Measurements from ENCODE around the gene H3-3A. TPM values are rescaled to one million over a fixed set of nuclear protein-coding genes. Genes with fewer than 3 reads are reported as not detected.

Gene H3-3A
- polyA plus RNA-seq, 1 of the 3 experiments (the other 2 are of a cell fraction), result 315 TPM

- no peak for TF ChIP-seq CTCF (IDR thresholded peaks at IDR 0.05)
- TF ChIP-seq JUND (IDR thresholded peaks at IDR 0.05), result no peak
- TF ChIP-seq TAF1 (IDR thresholded peaks at IDR 0.05; ENCODE audit: borderline replicate concordance, low read depth, low read length), result no peak
- no peak for TF ChIP-seq RCOR1 (IDR thresholded peaks at IDR 0.05; ENCODE audit: low read length)
Measured at GRCh38 chr1:226085675-226086285, 23.3 kb downstream of the H3-3A start (continued).

GRCh38 chr1:226086776-226087175, 24.3 kb downstream of the H3-3A start:
- H3K4me3 ChIP-seq (ENCODE audit: low read depth in 2 of 2, low read length in 1 of 2), result no peak overlapping the region
- ChIA-PET CTCF (interaction anchor here (2.3 kb wide), 1 partner anchor 22 kb away, joined by 10 read pairs; no protein-coding TSS in a partner anchor), POLR2A (no interaction called here)
- H3K9me3 ChIP-seq, result no peaks in the 10 kb centered on the region
- no peak overlapping the region for H3K9ac ChIP-seq
- H3K36me3 ChIP-seq (replicated peaks in 1 of 2; ENCODE audit: control insufficient read depth in 1 of 2, insufficient read depth in 2 of 2, low read length in 1 of 2), result no peaks in the 10 kb centered on the region
- DNase-seq, result no peak
- TF ChIP-seq CHD2 (IDR thresholded peaks at IDR 0.05; ENCODE audit: low read length, partially characterized antibody) (no peak), RAD21 (IDR thresholded peaks at IDR 0.05; ENCODE audit: low read length) (no peak), NFIC (IDR thresholded peaks at IDR 0.05; ENCODE audit: borderline replicate concordance) (no peak), USF2 (IDR thresholded peaks at IDR 0.05; ENCODE audit: borderline replicate concordance, low read depth, low read length) (no peak), ELF1 (IDR thresholded peaks at IDR 0.05) (no peak), CTCF (IDR thresholded peaks at IDR 0.05) (no peak), RFX5 (IDR thresholded peaks at IDR 0.05; ENCODE audit: low read length) (no peak), YY1 (IDR thresholded peaks at IDR 0.05; ENCODE audit: low read depth) (no peak), SMC3 (IDR thresholded peaks at IDR 0.05; ENCODE audit: low read depth, low read length) (no peak), TCF12 (IDR thresholded peaks at IDR 0.05) (no peak), MAX (IDR thresholded peaks at IDR 0.05; ENCODE audit: low read depth) (no peak)
- H2AFZ ChIP-seq (ENCODE audit: low read depth), result no peak overlapping the region
- no peaks in the 10 kb centered on the region for H3F3A ChIP-seq (replicated peaks; ENCODE audit: insufficient read depth)
- no peak overlapping the region for H3K4me2 ChIP-seq
- no peaks in the 10 kb centered on the region for H3K9me2 ChIP-seq
- H3K79me2 ChIP-seq (ENCODE audit: insufficient read depth), result no peaks in the 10 kb centered on the region
- peaks cover 0 to 5% of the 10 kb centered on the region in 2 experiments; a peak in 2 of 4 replicates for H3K4me1 ChIP-seq (ENCODE audit: control insufficient read depth in 1 of 2, insufficient read depth in 2 of 2, low read depth in 1 of 2, low read length in 1 of 2)
- no peak overlapping the region for H3K27ac ChIP-seq (ENCODE audit: low read depth in 2 of 2, low read length in 1 of 2)
- H3K27me3 ChIP-seq (ENCODE audit: insufficient read depth), result no peaks in the 10 kb centered on the region
- 93% methylated on average over 17 of the region's 17 CpGs for WGBS (ENCODE audit: low lambda C conversion rate)
- H4K20me1 ChIP-seq (ENCODE audit: insufficient read depth), result no peaks in the 10 kb centered on the region
